Stimulated activated CD4-positive, alpha-beta T cell treated with anti-CD3 and anti-CD28 coated beads, Interleukin-4, amount 100 ng/mL, for 24 hours (primary cell): Measurements from ENCODE around the gene SRGN.
A peak's percentile ranks its signal among the peaks of the same experiment; 100 is the strongest.
"Not testable (repeated sequence)": the region's sequence is repeated elsewhere in the genome, so short reads cannot be mapped to it uniquely, and the experiment has no call there.

Experiments used
- DNase-seq: peaks from one replicate; pipeline ENCODE4 v3.0.0-alpha.2; 2020

SRGN gene

DNA sequence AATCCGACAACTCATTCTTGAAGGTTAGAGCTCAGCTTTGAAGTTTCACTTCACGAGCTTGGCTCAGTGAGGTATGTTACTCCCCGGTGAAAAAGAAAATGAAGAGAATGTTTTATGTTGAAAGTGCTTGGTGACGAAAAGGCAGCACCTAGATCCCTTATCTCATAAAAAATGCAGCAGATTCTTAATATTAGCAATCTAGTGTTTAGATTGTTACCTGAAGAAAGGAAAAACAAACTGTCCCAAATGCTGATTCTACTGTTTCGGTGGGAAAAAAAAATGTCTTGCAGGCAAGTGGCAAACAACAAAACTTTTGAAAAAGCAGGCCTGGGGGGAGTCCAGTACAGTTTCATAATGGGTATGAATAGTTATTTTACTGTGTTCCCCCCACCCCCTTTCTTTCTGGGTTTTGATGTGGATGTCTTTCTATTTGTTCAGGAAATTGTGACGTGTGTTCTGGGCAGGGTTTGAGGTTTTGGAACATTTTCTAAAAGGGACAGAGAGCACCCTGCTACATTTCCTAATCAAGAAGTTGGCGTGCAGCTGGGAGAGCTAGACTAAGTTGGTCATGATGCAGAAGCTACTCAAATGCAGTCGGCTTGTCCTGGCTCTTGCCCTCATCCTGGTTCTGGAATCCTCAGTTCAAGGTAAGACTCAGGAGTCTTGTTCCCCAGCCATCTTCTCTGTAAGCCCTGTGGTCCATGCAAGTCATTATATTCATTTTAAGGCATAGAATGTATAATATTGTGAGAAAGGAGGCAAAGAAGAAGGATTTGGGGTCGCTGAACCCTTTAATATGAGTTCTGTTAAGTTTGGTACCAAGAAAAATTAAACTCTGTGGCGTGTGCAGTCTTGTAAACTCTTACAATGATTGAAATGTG lies at the start of gene SRGN:
SRGN (plus strand) TSS at position 514 of the 881 bp plus-strand sequence; CDS start at position 569, 55 bp downstream.
- peak; percentile 86 for DNase-seq

DNA sequence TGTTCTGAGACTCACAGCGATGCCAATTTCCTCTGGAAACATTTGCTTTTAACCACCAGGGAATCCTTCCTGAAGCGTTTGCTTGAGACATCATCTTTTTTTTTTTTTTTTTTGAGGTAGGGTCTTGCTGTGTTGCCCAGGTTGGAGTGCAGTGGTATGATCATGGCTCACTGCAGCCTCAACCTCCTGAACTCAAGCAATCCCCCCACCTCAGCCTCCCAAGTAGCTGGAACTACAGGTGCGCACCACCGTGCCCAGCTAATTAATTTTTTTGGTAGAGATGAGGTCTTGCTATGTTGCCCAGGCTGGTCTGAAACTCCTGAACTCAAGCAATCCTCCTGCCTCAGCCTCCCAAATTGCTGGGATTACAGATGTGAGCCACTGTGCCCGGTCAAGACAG lies 47.0 kb upstream of the SRGN start:
- DNase-seq, result not testable (repeated sequence)

- DNase-seq, result no peak
Measured at GRCh38 chr10:69042417-69042816, 45.5 kb upstream of the SRGN start.

- DNase-seq, result no peak
Measured at GRCh38 chr10:69042838-69043237, 45.1 kb upstream of the SRGN start.

DNA sequence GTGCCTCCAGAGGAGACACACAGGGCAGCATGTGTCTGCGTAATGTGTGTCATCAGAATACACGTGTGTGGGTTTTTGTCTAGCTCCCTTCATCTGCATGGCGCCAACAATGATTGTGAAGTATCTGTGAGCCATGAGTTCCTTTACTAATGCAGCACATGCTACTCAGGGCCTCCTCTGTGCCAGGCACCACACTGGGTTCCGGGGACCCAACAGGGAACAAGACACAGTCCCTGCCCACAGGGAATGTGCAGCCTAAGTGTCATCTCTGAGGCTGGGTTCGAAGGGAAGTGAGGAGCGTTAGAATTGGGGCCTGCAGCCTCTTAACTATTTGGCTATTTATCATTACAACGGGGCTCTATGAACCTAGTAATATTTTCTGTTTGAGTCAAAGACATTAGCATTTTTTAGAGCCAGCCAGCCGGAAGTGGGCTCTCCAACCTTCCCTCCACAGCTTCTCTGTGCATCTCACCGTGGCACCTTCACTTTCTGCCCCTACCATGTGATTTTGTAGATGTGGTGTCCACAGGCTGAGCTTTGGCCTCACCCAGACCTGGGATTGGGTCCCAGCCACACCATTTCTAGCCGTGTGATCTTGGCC lies 43.9 kb upstream of the SRGN start:
- DNase-seq, result peak; percentile 39

DNA sequence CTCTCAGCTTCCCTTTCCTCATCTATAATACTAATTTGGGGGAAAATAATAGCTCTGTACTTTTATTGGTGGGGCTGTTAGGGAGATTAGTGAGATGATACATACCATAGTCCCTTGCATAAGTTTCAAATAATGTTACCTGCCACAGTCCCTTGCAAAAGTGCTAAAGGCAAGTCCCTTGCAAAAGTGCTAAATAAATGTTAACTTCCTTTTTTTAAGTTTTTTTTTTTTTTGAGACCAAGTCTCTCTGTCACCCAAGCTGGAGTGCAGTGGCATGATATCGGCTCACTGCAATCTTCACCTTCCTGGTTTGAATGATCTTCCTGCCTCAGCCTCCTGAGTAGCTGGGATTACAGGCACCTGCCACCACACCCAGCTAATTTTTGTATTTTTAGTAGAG lies 43.4 kb upstream of the SRGN start:
- DNase-seq, result no peak

- peak; percentile 43 for DNase-seq
Measured at GRCh38 chr10:69045441-69046300, 42.2 kb upstream of the SRGN start.

DNA sequence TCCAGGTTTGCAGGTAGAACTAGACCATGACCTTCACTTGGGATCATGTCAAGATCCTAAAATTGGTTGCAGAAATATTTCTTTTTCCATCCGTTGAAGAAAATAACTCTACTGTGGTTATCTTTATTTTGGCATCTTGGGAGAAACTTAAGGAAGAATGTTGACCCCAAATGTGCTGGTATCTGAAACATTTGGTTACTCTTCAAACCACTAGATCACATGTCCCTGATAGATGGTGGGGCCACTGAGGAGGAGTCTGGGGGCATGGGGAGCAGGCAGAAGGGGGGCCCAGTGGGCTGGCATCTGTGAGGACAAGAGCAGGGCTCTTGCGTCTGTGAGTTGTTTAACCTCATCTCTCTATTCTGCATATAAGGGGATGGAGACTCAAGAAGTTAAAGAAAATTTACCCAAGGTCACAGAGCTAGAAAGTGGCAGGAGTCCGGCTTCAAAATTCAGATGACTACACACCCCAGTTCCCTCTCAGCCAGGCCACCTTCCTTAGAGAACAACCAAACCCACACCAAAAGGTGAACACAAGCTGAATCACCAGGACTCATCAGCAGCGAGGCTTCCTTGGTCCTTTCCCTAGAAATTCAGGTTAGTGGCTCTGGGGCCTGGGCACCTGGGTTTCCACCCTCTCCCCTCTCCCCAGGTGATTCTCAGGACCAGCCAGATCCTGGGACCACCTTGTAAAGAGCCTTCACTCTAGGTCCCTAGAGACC lies 40.6 kb upstream of the SRGN start:
- DNase-seq, result no peak

DNA sequence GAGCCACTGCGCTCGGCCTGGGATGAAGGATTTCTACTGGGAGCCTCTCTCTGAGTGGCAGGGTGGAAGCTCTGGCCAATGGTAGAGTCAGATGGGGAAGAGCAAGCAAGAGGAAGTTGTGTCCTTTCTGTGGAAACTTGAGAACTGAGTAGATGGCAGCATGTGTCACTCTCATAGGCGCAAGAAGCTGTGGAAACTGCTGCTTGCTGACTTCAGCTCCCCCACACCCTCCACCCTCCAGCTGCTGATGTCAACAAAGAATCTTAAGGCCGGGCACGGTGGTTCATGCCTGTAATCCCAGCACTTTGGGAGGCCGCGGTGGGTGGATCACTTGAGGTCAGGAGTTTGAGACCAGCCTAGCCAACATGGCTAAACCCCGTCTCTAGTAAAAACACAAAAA lies 39.8 kb upstream of the SRGN start:
- DNase-seq, result peak; percentile 43

- no peak for DNase-seq
Measured at GRCh38 chr10:69049566-69049961, 38.3 kb upstream of the SRGN start.

- DNase-seq, result no peak
Measured at GRCh38 chr10:69051303-69051702, 36.6 kb upstream of the SRGN start.

GRCh38 chr10:69051710-69052487 lies 36.0 kb upstream of the SRGN start:
- DNase-seq, result no peak

DNA sequence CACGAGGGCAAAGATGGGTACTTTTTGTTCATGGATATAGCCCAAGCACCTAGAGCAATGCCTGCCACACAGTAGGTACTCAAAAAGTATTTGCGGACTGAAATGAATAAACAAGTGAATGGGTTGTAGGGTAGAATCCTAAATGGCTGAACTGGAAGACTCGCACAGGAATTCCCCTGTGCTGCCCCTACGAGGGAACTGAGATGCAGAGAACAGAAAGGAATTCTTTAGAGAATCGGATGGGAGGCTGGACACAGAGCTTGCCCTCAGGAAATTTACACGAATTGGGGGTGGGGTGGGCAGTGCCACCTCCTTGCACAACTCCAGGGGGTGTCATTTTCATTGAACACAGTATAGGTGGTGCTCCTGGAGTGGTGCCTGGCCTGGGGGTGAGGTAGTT lies 35.2 kb upstream of the SRGN start:
- no peak for DNase-seq

DNA sequence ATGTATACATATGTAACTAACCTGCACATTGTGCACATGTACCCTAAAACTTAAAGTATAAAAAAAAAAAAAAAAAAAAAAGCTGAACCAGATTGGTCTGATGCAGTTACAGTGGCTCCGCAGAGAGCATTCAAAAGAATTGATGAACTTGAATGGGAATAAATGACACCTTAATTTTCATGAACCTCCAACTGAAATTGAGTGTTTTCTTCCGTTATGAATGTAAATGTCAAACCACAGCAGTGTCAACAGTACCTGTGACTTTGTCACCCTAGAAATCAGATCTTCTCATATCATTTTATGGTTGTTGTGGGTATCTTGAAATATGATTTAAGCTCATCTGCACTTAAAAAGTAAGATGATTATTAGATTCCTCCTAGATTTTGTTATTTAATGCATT lies 32.7 kb upstream of the SRGN start:
- DNase-seq, result no peak

GRCh38 chr10:69056129-69056528 lies 31.8 kb upstream of the SRGN start:
- DNase-seq, result no peak

DNA sequence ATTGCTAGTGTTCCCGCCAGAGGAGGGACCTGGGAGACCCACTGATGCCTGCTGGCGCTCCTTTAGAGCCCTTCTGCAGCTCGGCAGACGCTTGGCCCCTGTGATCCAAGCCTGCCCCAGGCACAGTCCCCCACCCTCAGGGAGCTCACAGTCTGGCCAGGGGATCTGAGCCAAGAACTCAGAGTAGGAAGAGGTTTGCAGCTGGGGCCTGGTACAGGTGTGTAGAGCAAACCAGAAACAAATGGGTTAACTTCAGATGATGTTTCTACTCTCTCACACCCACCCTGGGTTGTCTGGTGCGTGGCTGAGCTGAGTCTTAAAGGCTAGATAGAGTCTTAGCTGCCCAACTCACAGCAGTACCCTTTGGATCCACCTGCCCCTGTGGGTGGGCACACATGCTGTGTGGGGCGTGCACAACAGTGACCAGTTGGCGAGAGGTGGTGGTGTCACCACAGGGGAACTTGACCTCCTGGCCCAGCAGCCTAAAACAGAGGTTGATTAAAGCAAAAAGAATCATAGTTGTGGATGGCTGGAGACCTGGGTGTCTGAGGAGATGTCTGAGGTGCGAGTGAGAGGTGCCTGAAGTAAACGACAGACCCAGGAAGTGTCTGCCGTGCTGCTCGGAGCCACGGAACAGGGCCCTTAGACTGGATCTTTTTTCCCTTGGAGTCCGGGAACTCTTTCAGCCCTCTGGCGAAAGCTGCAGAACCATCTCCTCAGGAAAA lies 31.2 kb upstream of the SRGN start:
- no peak for DNase-seq

- no peak for DNase-seq
Measured at GRCh38 chr10:69057261-69057950, 30.5 kb upstream of the SRGN start.

- DNase-seq, result no peak
Measured at GRCh38 chr10:69057951-69058297, 30.0 kb upstream of the SRGN start.

- DNase-seq, result no peak
Measured at GRCh38 chr10:69060127-69060798, 27.6 kb upstream of the SRGN start.
